Testis (tissue), 2 donors: ENCODE results near the gene OR52I2.

Experiments
- POLR2A ChIP-seq: fragments of 450-650 bp; IDR thresholded peaks from one replicate; pipeline ENCODE4 v1.6.1; 2017; ENCODE audit warnings: antibody characterized with exemption, mild to moderate bottlenecking, moderate library complexity
- TF ChIP-seq, protein P1 (sequence below), 3 experiments: fragments of 450-650 bp in 2 of 3; fragments of 200-600 bp in 1 of 3; sonication (generic) in 1 of 3; IDR thresholded peaks; one replicate each; pipeline ENCODE4 v1.5.1; 2016 to 2019; ENCODE audit warnings: antibody characterized with exemption in 3 of 3, mild to moderate bottlenecking in 2 of 3, moderate library complexity in 1 of 3

DNA sequence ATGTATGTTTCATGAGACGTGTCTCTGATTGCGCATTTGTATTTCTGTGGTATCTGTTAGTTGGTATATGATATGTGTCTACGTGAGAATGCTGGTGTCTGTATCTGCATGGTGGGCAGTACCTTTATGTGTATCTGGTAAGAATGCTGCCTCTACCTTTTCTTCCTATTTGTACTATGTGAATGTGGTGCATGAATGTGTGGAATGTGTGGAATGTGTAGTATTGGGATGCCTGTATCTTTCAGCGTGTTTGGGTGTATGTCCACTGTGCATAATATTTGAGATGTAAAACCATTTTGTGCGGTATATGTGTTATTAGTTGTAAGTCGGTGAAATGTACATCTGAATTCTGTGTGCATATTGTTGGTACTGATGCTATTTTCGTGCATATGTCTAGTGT, 60.0 kb downstream of the OR52I2 start:
- TF ChIP-seq, protein P1, sequence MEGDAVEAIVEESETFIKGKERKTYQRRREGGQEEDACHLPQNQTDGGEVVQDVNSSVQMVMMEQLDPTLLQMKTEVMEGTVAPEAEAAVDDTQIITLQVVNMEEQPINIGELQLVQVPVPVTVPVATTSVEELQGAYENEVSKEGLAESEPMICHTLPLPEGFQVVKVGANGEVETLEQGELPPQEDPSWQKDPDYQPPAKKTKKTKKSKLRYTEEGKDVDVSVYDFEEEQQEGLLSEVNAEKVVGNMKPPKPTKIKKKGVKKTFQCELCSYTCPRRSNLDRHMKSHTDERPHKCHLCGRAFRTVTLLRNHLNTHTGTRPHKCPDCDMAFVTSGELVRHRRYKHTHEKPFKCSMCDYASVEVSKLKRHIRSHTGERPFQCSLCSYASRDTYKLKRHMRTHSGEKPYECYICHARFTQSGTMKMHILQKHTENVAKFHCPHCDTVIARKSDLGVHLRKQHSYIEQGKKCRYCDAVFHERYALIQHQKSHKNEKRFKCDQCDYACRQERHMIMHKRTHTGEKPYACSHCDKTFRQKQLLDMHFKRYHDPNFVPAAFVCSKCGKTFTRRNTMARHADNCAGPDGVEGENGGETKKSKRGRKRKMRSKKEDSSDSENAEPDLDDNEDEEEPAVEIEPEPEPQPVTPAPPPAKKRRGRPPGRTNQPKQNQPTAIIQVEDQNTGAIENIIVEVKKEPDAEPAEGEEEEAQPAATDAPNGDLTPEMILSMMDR (IDR thresholded peaks at IDR 0.05), result no peak
- TF ChIP-seq POLR2A, result no peak
